ENCODE data around the gene DERA.

DNA sequence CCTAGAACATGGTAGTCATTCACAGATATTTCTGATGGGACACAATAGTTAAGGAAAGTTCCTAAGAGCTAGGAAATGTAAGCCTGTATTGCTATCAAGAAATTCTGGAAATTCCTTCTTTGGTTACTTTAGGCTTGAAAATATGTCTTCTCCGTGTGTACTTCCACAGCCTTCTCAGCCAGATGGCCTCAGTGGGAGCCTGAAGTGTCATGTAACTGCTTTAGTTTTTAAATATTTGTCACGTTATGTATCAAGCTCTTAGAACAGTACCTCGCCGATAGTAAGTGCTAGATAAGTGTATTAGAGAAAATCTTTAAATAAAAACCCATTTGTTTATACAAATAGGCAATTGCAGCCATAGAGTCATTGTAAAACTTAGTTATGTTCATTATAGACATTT is 95.6 kb downstream of the DERA start:
- no peak for TF ChIP-seq CTCF (IDR thresholded peaks at IDR 0.05)
- TF ChIP-seq POLR2A (IDR thresholded peaks at IDR 0.05) = no peak
- no peak for TF ChIP-seq POLR2AphosphoS5 (IDR thresholded peaks at IDR 0.05; ENCODE audit: insufficient read depth in 1 of 2, low read depth in 1 of 2)

Data from vagina (tissue), 2 donors.